CD14-positive monocyte (primary cell): ENCODE results near the gene ADH5. TPM values are rescaled to one million over a fixed set of nuclear protein-coding genes. Genes with fewer than 3 reads are reported as not detected.

ENCODE experiments used
- DNase-seq, 3 donors: peaks; one replicate each; pipeline ENCODE4 v3.0.0-alpha.2; 2011 to 2022
- H2AFZ ChIP-seq: 2 replicates; pipeline ENCODE4 v1.6.0; 2012; ENCODE audit warnings: mild to moderate bottlenecking, low read depth, low read length, inconsistent platforms; ENCODE audit not compliant: insufficient read depth, poor library complexity, severe bottlenecking
- H3K27ac ChIP-seq, 2 donors: 1 replicate in 1 of 2; 2 replicates in 1 of 2; pipeline ENCODE4 v1.5.1; 2012 to 2013; ENCODE audit warnings: low read length in 2 of 2, control low read depth in 1 of 2, inconsistent platforms in 1 of 2, low read depth in 1 of 2, mild to moderate bottlenecking in 1 of 2
- H3K27me3 ChIP-seq, 2 donors: one replicate each; pipeline versions ENCODE4 v1.6.0 to v1.6.1; 2011 to 2013; ENCODE audit warnings: low read length in 2 of 2; ENCODE audit not compliant: control insufficient read depth in 2 of 2, insufficient read depth in 2 of 2
- H3K36me3 ChIP-seq, 2 donors: replicated peaks in 1 of 2; 1 replicate in 1 of 2; 2 replicates in 1 of 2; pipeline versions ENCODE4 v1.5.1 to v1.6.1; 2012 to 2013; ENCODE audit warnings: low read length in 2 of 2, control low read depth in 1 of 2, inconsistent platforms in 1 of 2, mild to moderate bottlenecking in 1 of 2; ENCODE audit not compliant: insufficient read depth in 2 of 2, control insufficient read depth in 1 of 2
- H3K4me1 ChIP-seq, 2 donors: 1 replicate in 1 of 2; 2 replicates in 1 of 2; pipeline versions ENCODE4 v1.5.1 to v1.6.1; 2012 to 2013; ENCODE audit warnings: low read length in 2 of 2, control low read depth in 1 of 2, inconsistent platforms in 1 of 2, mild to moderate bottlenecking in 1 of 2, moderate library complexity in 1 of 2; ENCODE audit not compliant: insufficient read depth in 2 of 2, control insufficient read depth in 1 of 2
- H3K4me2 ChIP-seq: replicated peaks from 2 replicates; pipeline ENCODE3; 2012; ENCODE audit warnings: low read length, moderate library complexity, mild to moderate bottlenecking; ENCODE audit not compliant: poor library complexity, severe bottlenecking; ENCODE audit errors: extremely low read depth
- H3K4me3 ChIP-seq, 3 experiments: fragments of 200-600 bp in 1 of 3; sonication (generic) in 1 of 3; replicated peaks in 1 of 3; 1 replicate in 2 of 3; 2 replicates in 1 of 3; pipeline ENCODE4 v1.5.1; 2011 to 2013; ENCODE audit warnings: low read length in 3 of 3, mild to moderate bottlenecking in 3 of 3, control low read depth in 2 of 3, low read depth in 2 of 3, inconsistent platforms in 1 of 3, moderate library complexity in 1 of 3
- H3K79me2 ChIP-seq: 2 replicates; pipeline ENCODE4 v1.6.0; 2012; ENCODE audit warnings: mild to moderate bottlenecking, control low read depth, inconsistent platforms, low read length, moderate library complexity; ENCODE audit not compliant: insufficient read depth
- H3K9ac ChIP-seq: 2 replicates; pipeline ENCODE4 v1.6.0; 2017; ENCODE audit warnings: low read length, mild to moderate bottlenecking; ENCODE audit not compliant: insufficient read depth, poor library complexity, severe bottlenecking
- H3K9me3 ChIP-seq, 2 donors: replicated peaks in 1 of 2; 1 replicate in 1 of 2; 2 replicates in 1 of 2; pipeline versions ENCODE4 v1.5.1 to v1.6.1; 2012 to 2013; ENCODE audit warnings: low read length in 2 of 2, control low read depth in 1 of 2; ENCODE audit not compliant: control insufficient read depth in 1 of 2, insufficient read depth in 1 of 2
- H4K20me1 ChIP-seq: 2 replicates; pipeline ENCODE4 v1.6.0; 2012; ENCODE audit warnings: mild to moderate bottlenecking, low read length, control low read depth, moderate library complexity; ENCODE audit not compliant: insufficient read depth
- H3K27ac Mint-ChIP-seq, 7 donors: one replicate each; pipeline ENCODE4 v1.8.0; 2020; ENCODE audit warnings: mild to moderate bottlenecking in 7 of 7, mixed read lengths in 7 of 7, moderate library complexity in 6 of 7, inconsistent platforms in 2 of 7
- H3K27me3 Mint-ChIP-seq, 3 donors: one replicate each; pipeline ENCODE4 v1.8.0; 2021 to 2022; ENCODE audit warnings: low read depth in 3 of 3, mild to moderate bottlenecking in 3 of 3, mixed read lengths in 3 of 3, moderate library complexity in 3 of 3, inconsistent platforms in 1 of 3
- H3K36me3 Mint-ChIP-seq, 2 donors: one replicate each; pipeline ENCODE4 v1.8.0; 2020; ENCODE audit warnings: mixed read lengths in 2 of 2, inconsistent platforms in 1 of 2, mild to moderate bottlenecking in 1 of 2
- H3K4me1 Mint-ChIP-seq: one replicate; pipeline ENCODE4 v1.8.0; 2020; ENCODE audit warnings: mild to moderate bottlenecking, mixed read lengths
- H3K4me3 Mint-ChIP-seq, 2 donors: one replicate each; pipeline ENCODE4 v1.8.0; 2020; ENCODE audit warnings: mild to moderate bottlenecking in 2 of 2, mixed read lengths in 2 of 2, moderate library complexity in 1 of 2
- H3K9me3 Mint-ChIP-seq, 7 donors: one replicate each; pipeline ENCODE4 v1.8.0; 2020 to 2022; ENCODE audit warnings: mixed read lengths in 7 of 7, mild to moderate bottlenecking in 6 of 7, moderate library complexity in 6 of 7, inconsistent platforms in 2 of 7
- WGBS: methylation state at CpG from one replicate; pipeline ENCODE4 v1.1.5; 2013; ENCODE audit warnings: missing lambda C conversion rate; ENCODE audit not compliant: insufficient coverage; 5-methylcytosine and 5-hydroxymethylcytosine counted together
- intact Hi-C, 2 donors: fragments of 100-400 bp; cut with micrococcal nuclease; formaldehyde crosslinking; loops; one replicate each; pipeline versions ENCODE4 v1.15.0 to v1.15.1; 2023
- polyA plus RNA-seq, 3 donors: library from polyadenylated mRNA; depleted of rRNA in 1 of 3; unstranded in 2 of 3; stranded (reverse) in 1 of 3; fragments of 300-500 nt in 2 of 3; fragments of >200 nt in 1 of 3; fragmentation: Illumina TruSeq in 2 of 3; gene quantifications; 1 replicate in 2 of 3; 2 replicates in 1 of 3; pipeline ENCODE4 v1.2.3, GENCODE V29; 2012 to 2021
- TF ChIP-seq, protein P1 (sequence below): fragments of 200-600 bp; IDR thresholded peaks from one replicate; pipeline ENCODE4 v1.8.0; 2022; ENCODE audit warnings: antibody characterized with exemption, mild to moderate bottlenecking

ADH5 gene
- polyA plus RNA-seq, 3 donors = 31.7 to 93.5 (median 79.3) TPM

DNA sequence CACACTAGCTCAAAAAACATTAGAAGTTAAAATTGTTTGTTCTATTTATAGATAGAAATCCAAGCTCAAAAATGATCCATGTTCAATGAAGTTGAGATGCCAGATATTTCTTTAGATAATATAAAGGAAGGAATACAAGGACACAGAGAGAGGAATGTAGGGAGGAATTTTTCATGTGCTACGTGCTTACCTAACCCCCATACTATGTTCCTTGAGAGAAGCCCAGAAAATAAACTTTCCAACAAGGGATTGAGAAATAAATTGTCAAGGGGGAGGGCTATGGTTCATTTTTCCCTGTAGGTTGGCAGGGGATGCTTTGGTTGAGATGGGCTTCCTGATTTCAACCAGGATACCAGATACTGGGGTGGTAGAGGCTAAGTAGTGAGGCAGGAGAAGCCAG, 15.6 kb upstream of the ADH5 start:
- Histone ChIP-seq H3K79me2 (no peaks in the 10 kb centered on the region), H3K4me1 (peaks cover 0 to 7% of the 10 kb centered on the region in 2 donors), H3K9ac (no peak overlapping the region), H3K27ac (no peak overlapping the region), H3K27me3 (no peaks in the 10 kb centered on the region), H3K9me3 (peaks cover 0 to 3% of the 10 kb centered on the region in 2 donors), H4K20me1 (no peaks in the 10 kb centered on the region), H3K36me3 (no peaks in the 10 kb centered on the region), H2AFZ (no peak overlapping the region), H3K4me3 (no peak overlapping the region), H3K4me2 (no peak overlapping the region)
- peaks cover 8% of the 10 kb centered on the region for H3K4me1 Mint-ChIP-seq
- no peaks in the 10 kb centered on the region for H3K36me3 Mint-ChIP-seq
- H3K9me3 Mint-ChIP-seq = peaks cover 0 to 4% (median 1%) of the 10 kb centered on the region in 7 donors
- H3K27me3 Mint-ChIP-seq = peaks cover 0 to 3% (median 2%) of the 10 kb centered on the region in 3 donors
- TF ChIP-seq, protein P1, sequence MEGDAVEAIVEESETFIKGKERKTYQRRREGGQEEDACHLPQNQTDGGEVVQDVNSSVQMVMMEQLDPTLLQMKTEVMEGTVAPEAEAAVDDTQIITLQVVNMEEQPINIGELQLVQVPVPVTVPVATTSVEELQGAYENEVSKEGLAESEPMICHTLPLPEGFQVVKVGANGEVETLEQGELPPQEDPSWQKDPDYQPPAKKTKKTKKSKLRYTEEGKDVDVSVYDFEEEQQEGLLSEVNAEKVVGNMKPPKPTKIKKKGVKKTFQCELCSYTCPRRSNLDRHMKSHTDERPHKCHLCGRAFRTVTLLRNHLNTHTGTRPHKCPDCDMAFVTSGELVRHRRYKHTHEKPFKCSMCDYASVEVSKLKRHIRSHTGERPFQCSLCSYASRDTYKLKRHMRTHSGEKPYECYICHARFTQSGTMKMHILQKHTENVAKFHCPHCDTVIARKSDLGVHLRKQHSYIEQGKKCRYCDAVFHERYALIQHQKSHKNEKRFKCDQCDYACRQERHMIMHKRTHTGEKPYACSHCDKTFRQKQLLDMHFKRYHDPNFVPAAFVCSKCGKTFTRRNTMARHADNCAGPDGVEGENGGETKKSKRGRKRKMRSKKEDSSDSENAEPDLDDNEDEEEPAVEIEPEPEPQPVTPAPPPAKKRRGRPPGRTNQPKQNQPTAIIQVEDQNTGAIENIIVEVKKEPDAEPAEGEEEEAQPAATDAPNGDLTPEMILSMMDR = no peak
- no peak for DNase-seq
- no CpG with 5 or more reads among the region's 1 CpG for WGBS
- no peak overlapping the region for H3K4me3 Mint-ChIP-seq
- H3K27ac Mint-ChIP-seq = no peak overlapping the region
- intact Hi-C loops = no loop called here

DNA sequence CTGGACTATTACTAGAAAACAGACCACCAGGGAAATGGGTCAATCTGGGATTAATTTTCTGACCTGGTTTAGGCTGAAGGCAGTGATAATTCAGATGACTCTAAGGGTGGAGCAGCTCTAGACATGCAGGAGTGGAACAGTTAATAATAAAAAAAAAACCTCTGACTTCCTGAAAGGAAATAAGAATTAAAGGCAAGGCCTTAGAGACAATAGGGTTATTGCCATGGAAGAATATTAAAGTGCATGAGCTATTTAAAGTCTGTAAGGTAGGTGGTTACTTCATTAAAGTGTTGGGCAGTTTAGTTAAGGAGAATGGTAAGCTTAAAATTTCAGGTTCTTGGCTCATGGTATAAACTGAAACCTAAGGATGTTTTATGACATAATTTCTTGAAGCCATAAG, 14.6 kb upstream of the ADH5 start:
- Histone ChIP-seq H3K36me3 (no peaks in the 10 kb centered on the region), H3K4me1 (no peaks in the 10 kb centered on the region), H3K4me3 (no peak overlapping the region), H3K27me3 (no peaks in the 10 kb centered on the region), H3K4me2 (no peak overlapping the region), H4K20me1 (no peaks in the 10 kb centered on the region), H2AFZ (no peak overlapping the region), H3K27ac (no peak overlapping the region), H3K9me3 (peaks cover 0 to 3% of the 10 kb centered on the region in 2 donors), H3K9ac (no peak overlapping the region), H3K79me2 (no peaks in the 10 kb centered on the region)
- Mint-ChIP-seq H3K36me3 (no peaks in the 10 kb centered on the region), H3K4me3 (no peak overlapping the region), H3K27me3 (peaks cover 0 to 2% (median 0%) of the 10 kb centered on the region in 3 donors), H3K27ac (no peak overlapping the region), H3K9me3 (peaks cover 0 to 4% (median 2%) of the 10 kb centered on the region in 7 donors), H3K4me1 (no peaks in the 10 kb centered on the region)
- TF ChIP-seq, protein P1 = no peak
- DNase-seq = no peak
- intact Hi-C loops = no loop called here
